Measurements from ENCODE around the gene ZNF532. TPM values are rescaled to one million over a fixed set of nuclear protein-coding genes. Genes with fewer than 3 reads are reported as not detected.
A peak's percentile ranks its signal among the peaks of the same experiment; 100 is the strongest.
"Not testable (repeated sequence)": the region's sequence is repeated elsewhere in the genome, so short reads cannot be mapped to it uniquely, and the experiment has no call there.

ZNF532 gene
- total and polyA plus RNA-seq, 8 donors, result 5.7 to 21.2 (median 8.8) TPM

- Histone ChIP-seq H3K9me3 (no peaks in the 10 kb centered on the region), H3K4me3 (no peak overlapping the region), H3K4me1 (peaks cover 0 to 6% (median 0%) of the 10 kb centered on the region in 3 donors), H3K27ac (peak overlapping the region in 2 of 4 donors; percentile 12 to 50), H3K27me3 (no peaks in the 10 kb centered on the region), H3K36me3 (no peaks in the 10 kb centered on the region)
- FAIRE-seq (no peak), ATAC-seq (peak in 3 of 4 donors; percentile 39 to 79 (median 43)), DNase-seq (no peak)
- WGBS, 2 donors, result 42 to 45% methylated on average over 8 of the region's 8 CpGs
- TF ChIP-seq CTCF (IDR thresholded peaks at IDR 0.05), result no peak
- intact Hi-C loops (cut with DNase I), result no loop called here
Measured at GRCh38 chr18:58911766-58912165, 47.1 kb downstream of the ZNF532 start.

DNA sequence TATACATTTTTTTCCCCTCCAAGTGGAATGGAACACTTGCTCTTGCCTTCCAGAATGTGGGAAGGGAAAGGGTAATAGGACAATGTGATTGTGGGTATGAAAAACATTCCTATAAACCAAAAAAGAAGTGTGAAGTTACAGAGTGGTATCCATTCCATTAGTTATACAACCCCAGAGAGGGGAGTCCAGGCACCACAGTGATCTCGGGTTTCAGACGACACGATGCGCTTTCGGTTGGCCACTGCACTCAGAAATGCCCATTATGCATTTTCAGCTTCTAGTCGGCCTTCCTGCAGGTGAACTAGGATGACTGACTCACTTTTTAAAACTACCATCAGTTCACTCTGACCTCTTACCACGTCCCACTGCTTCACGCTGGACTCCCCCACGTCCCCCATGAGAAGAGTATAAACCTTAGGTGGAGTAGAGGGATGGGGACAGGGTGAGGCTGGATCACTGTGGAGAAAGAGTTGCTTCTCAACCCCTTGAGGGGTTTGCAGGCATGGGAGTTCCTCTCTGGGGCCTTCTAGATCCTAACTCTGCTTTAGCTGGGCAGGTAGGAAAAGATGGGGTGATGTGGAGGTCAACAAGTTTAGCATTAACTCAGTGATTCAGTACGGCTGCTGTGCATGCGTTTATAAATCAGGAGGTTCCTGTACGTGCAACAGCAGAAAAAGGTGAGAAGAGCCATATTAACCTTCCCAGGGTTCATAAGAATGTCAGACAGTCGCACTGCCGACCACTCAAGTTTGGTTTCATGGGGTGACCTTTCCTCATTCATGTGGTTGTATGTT lies 50.5 kb downstream of the ZNF532 start:
- Histone ChIP-seq H3K9me3 (no peaks in the 10 kb centered on the region), H3K4me1 (peaks cover 0 to 6% (median 0%) of the 10 kb centered on the region in 3 donors), H3K27ac (peak overlapping the region in 2 of 4 donors; percentile 14 to 31), H3K27me3 (no peaks in the 10 kb centered on the region), H3K4me3 (no peak overlapping the region), H3K36me3 (no peaks in the 10 kb centered on the region)
- no peak for TF ChIP-seq CTCF (IDR thresholded peaks at IDR 0.05)
- ATAC-seq (peak in 3 of 4 donors; percentile 30 to 59 (median 46)), DNase-seq (no peak), FAIRE-seq (no peak)
- intact Hi-C loops (cut with DNase I), result no loop called here
- 75 to 80% methylated on average over 14 of the region's 14 CpGs for WGBS, 2 donors

- 48 to 63% methylated on average over 1 of the region's 1 CpG for WGBS, 2 donors
- ATAC-seq, result no peak
- FAIRE-seq, result no peak
- Histone ChIP-seq H3K27me3 (no peaks in the 10 kb centered on the region), H3K36me3 (no peaks in the 10 kb centered on the region), H3K9me3 (no peaks in the 10 kb centered on the region), H3K4me1 (peaks cover 0 to 6% (median 0%) of the 10 kb centered on the region in 3 donors), H3K4me3 (no peak overlapping the region), H3K27ac (peak overlapping the region in 1 of 4 donors; percentile 14)
- no peak for TF ChIP-seq CTCF (IDR thresholded peaks at IDR 0.05)
- intact Hi-C loops (cut with DNase I), result no loop called here
- no peak for DNase-seq
Measured at GRCh38 chr18:58915995-58916394, 51.3 kb downstream of the ZNF532 start.

- H3K9me3 ChIP-seq; DNase-seq; H3K4me3 ChIP-seq; H3K4me1 ChIP-seq; intact Hi-C loops (cut with DNase I); ATAC-seq; H3K36me3 ChIP-seq; FAIRE-seq; H3K27ac ChIP-seq; H3K27me3 ChIP-seq: not testable (repeated sequence)
- WGBS, 2 donors, result 78 to 87% methylated on average over 16 of the region's 16 CpGs
Measured at GRCh38 chr18:58919934-58920333, 55.3 kb downstream of the ZNF532 start.

DNA sequence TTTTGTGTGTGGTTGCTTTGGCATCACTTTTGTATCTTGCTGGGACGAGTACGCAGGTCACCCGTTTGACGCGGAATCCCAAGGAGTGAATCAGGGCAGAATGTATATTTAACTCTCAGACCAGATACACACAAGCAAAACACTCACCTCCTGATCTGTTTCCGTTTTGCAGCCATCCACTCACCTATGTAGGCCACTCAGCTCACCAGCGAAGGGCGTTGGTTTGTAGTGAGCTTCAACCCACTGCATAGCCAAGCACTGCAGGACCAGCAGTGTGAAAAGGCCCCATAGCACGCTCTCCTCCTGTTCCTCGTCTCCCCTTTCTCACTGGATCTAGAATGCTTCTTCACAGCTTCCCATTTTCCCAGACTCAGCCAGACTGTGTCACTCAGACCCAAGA lies 58.3 kb downstream of the ZNF532 start:
- Histone ChIP-seq H3K9me3 (no peaks in the 10 kb centered on the region), H3K27ac (no peak overlapping the region), H3K27me3 (no peaks in the 10 kb centered on the region), H3K4me3 (no peak overlapping the region), H3K36me3 (no peaks in the 10 kb centered on the region), H3K4me1 (no peaks in the 10 kb centered on the region)
- intact Hi-C loops (cut with DNase I), result no loop called here
- DNase-seq (no peak), FAIRE-seq (no peak), ATAC-seq (no peak)
- no peak for TF ChIP-seq CTCF (IDR thresholded peaks at IDR 0.05)
- 82 to 92% methylated on average over 10 of the region's 10 CpGs for WGBS, 2 donors
